WTC11 (cell line): ENCODE measurements around the gene PXYLP1.

ENCODE experiments used
- CREB1 ChIP-seq: sonication (generic); formaldehyde crosslinking; IDR thresholded peaks from 2 replicates; pipeline ENCODE4 v1.8.0; 2023; ENCODE audit warnings: mild to moderate bottlenecking, missing genetic modification reagents
- CTCF ChIP-seq: fragments of 200-600 bp; IDR thresholded peaks from 2 replicates; pipeline ENCODE4 v1.8.0; 2022; ENCODE audit warnings: antibody characterized with exemption
- MAX ChIP-seq: sonication (generic); formaldehyde crosslinking; IDR thresholded peaks from 2 replicates; pipeline ENCODE4 v1.8.0; 2022; ENCODE audit warnings: mild to moderate bottlenecking, missing genetic modification reagents
- MLX ChIP-seq: sonication (generic); formaldehyde crosslinking; IDR thresholded peaks from 2 replicates; pipeline ENCODE4 v1.8.1; 2023; ENCODE audit warnings: mild to moderate bottlenecking, missing genetic modification reagents, moderate library complexity
- NFE2L1 ChIP-seq: sonication (generic); formaldehyde crosslinking; IDR thresholded peaks from 2 replicates; pipeline ENCODE4 v1.8.1; 2023; ENCODE audit warnings: missing genetic modification reagents
- NFYB ChIP-seq: sonication (generic); formaldehyde crosslinking; conservative IDR thresholded peaks from 2 replicates; pipeline ENCODE4 v1.8.0; 2022; ENCODE audit warnings: low read depth, missing genetic modification reagents
- NR1H2 ChIP-seq: sonication (generic); formaldehyde crosslinking; IDR thresholded peaks from 2 replicates; pipeline ENCODE4 v1.9.0; 2021; ENCODE audit warnings: mild to moderate bottlenecking, moderate library complexity, missing genetic modification reagents
- NR3C1 ChIP-seq: sonication (generic); formaldehyde crosslinking; conservative IDR thresholded peaks from 2 replicates; pipeline ENCODE4 v1.8.1; 2023; ENCODE audit warnings: low read depth, mild to moderate bottlenecking, missing genetic modification reagents
- SP1 ChIP-seq: sonication (generic); formaldehyde crosslinking; conservative IDR thresholded peaks from 2 replicates; pipeline ENCODE4 v1.8.1; 2022; ENCODE audit warnings: missing genetic modification reagents
- USF2 ChIP-seq: sonication (generic); formaldehyde crosslinking; IDR thresholded peaks from 2 replicates; pipeline ENCODE4 v1.8.1; 2023; ENCODE audit warnings: mild to moderate bottlenecking, missing genetic modification reagents, moderate library complexity
- ZNF121 ChIP-seq: sonication (generic); formaldehyde crosslinking; IDR thresholded peaks from 2 replicates; pipeline ENCODE4 v1.8.0; 2023; ENCODE audit warnings: missing genetic modification reagents
- ZNF396 ChIP-seq: fragments of 250-450 bp; sonication (Bioruptor Pico); IDR thresholded peaks from 2 replicates; pipeline ENCODE4 v1.8.0; 2021; ENCODE audit warnings: mild to moderate bottlenecking, moderate library complexity, borderline replicate concordance

- TF ChIP-seq MLX (CRISPR knock-in tag) (no peak), CTCF (no peak), CREB1 (no peak), NR3C1 (no peak), ZNF121 (no peak), NR1H2 (CRISPR knock-in tag) (no peak), USF2 (no peak), ZNF396 (CRISPR knock-in tag) (no peak), SP1 (no peak), NFYB (CRISPR knock-in tag) (no peak), NFE2L1 (CRISPR knock-in tag) (no peak), MAX (CRISPR knock-in tag) (no peak)
Observed at GRCh38 chr3:141268791-141269190, 37.2 kb downstream of the PXYLP1 start.
